ENCODE results near the gene DLGAP1. TPM values are rescaled to one million over a fixed set of nuclear protein-coding genes. Genes with fewer than 3 reads are reported as not detected.
A peak's percentile ranks its signal among the peaks of the same experiment; 100 is the strongest.
"Not testable (repeated sequence)": the region's sequence is repeated elsewhere in the genome, so short reads cannot be mapped to it uniquely, and the experiment has no call there.

Gene DLGAP1
- total and polyA plus RNA-seq, 7 experiments from 2014 or later: 0.32 to 1.0 TPM; not detected in 5

DNA sequence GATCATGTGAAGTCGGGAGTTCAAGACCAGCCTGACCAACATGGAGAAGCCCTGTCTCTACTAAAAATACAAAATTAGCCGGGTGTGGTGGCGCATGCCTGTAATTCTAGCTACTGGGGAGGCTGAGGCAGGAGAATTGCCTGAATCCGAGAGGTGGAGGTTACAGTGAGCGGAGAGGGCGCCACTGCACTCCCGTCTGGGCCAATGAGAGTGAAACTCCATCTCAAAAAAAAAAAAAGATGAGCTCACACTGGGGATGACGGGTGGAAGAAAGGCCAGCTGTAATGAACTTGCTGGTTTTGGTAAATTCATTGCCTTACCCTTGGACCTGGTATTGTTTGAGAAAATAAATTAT is 847.0 kb downstream of the DLGAP1 start:
- peaks cover 0 to 14% (median 0%) of the 10 kb centered on the region in 5 donors for H3K36me3 Mint-ChIP-seq
- H3K36me3 ChIP-seq (ENCODE audit: control insufficient read depth in 2 of 3, insufficient read depth in 3 of 3, low read length in 3 of 3); H3K27ac ChIP-seq (ENCODE audit: low read depth, low read length); H3K9me3 Mint-ChIP-seq; ATAC-seq; H3K27me3 ChIP-seq (ENCODE audit: control insufficient read depth in 2 of 2, insufficient read depth in 2 of 2, low read length in 2 of 2); H3K9me3 ChIP-seq (ENCODE audit: control insufficient read depth in 2 of 3, low read length in 3 of 3); H3K27me3 Mint-ChIP-seq; H3K4me3 Mint-ChIP-seq; H3K4me3 ChIP-seq (ENCODE audit: low read length); DNase-seq: not testable (repeated sequence)
- POLR2A ChIA-PET: interaction anchor here (3.7 kb wide), 1 partner anchor 14 kb away, joined by 55 read pairs; no protein-coding TSS in a partner anchor
- peaks cover 32 to 35% of the 10 kb centered on the region in 2 donors for H3K4me1 ChIP-seq (ENCODE audit: control insufficient read depth in 2 of 2, insufficient read depth in 2 of 2, low read length in 2 of 2)
- peaks cover 0 to 33% (median 5%) of the 10 kb centered on the region in 7 donors for H3K4me1 Mint-ChIP-seq
- CTCF ChIA-PET: interaction anchor here (1.0 to 1.2 kb wide), 3 partner anchors 23 to 319 kb away, joined by 3 to 4 read pairs (median 3); no protein-coding TSS in a partner anchor
- peak overlapping the region in 1 of 9 donors; percentile 62 for H3K27ac Mint-ChIP-seq
- intact Hi-C loops (cut with micrococcal nuclease): loop anchor here in 1 of 2 donors (10.0 kb wide), 1 partner anchor 1687 kb away; the partner anchor contains the start of gene ZBTB14

DNA sequence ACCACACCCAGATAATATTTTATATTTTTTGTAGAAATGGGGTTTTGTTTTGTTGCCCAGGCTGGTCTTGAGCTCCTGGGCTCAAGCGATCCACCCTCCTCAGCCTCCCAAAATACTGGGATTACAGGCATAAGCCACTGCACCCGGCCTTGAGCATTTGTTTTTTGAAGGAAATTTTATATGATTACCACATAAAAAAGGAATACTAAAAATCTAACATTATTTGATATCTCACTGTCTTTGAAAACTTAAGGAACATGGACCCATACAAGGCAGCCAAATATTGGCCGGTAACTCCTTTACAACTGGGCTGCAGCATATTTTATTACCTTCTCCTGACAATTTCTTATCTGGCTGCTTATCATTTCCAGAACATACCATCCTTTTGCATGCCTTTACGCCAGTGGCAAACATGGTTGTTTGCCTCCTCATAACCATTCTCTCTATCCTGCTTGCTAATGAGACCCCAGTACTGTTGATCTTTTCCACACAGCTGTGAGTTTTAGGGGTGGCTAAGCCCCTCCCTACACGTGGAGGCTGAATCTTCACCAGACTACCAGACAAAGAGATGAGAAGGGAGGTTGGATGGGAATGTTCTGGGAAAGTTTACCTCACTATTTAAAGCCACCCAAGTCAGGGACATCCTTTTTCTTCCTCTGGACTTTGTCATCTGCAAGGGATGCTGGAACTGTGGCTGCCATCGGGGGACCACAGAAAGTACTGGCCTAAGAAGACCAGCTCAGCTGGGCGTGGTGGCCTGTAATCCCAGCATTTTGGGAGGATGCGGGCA is 847.6 kb downstream of the DLGAP1 start:
- peaks cover 0 to 33% (median 5%) of the 10 kb centered on the region in 7 donors for H3K4me1 Mint-ChIP-seq
- DNase-seq: no peak
- peaks cover 0 to 14% (median 0%) of the 10 kb centered on the region in 5 donors for H3K36me3 Mint-ChIP-seq
- H3K36me3 ChIP-seq (ENCODE audit: control insufficient read depth in 2 of 3, insufficient read depth in 3 of 3, low read length in 3 of 3): no peaks in the 10 kb centered on the region
- ChIA-PET POLR2A (interaction anchor here (1.3 to 3.7 kb wide), 2 partner anchors 14 to 348 kb away, joined by 3 to 55 read pairs; no protein-coding TSS in a partner anchor), CTCF (interaction anchor here (1.0 to 1.2 kb wide), 2 partner anchors 22 to 318 kb away, joined by 3 to 4 read pairs; no protein-coding TSS in a partner anchor)
- H3K27ac Mint-ChIP-seq: peak overlapping the region in 1 of 9 donors; percentile 62
- H3K27me3 Mint-ChIP-seq: no peaks in the 10 kb centered on the region
- H3K9me3 Mint-ChIP-seq: peaks cover 0 to 2% (median 0%) of the 10 kb centered on the region in 11 donors
- no peaks in the 10 kb centered on the region for H3K27me3 ChIP-seq (ENCODE audit: control insufficient read depth in 2 of 2, insufficient read depth in 2 of 2, low read length in 2 of 2)
- H3K4me3 ChIP-seq (ENCODE audit: low read length): no peak overlapping the region
- H3K4me3 Mint-ChIP-seq: peak overlapping the region in 8 of 10 donors; percentile 11 to 52 (median 25)
- H3K4me1 ChIP-seq (ENCODE audit: control insufficient read depth in 2 of 2, insufficient read depth in 2 of 2, low read length in 2 of 2): peaks cover 32 to 38% of the 10 kb centered on the region in 2 donors
- no peaks in the 10 kb centered on the region for H3K9me3 ChIP-seq (ENCODE audit: control insufficient read depth in 2 of 3, low read length in 3 of 3)
- no peak overlapping the region for H3K27ac ChIP-seq (ENCODE audit: low read depth, low read length)
- ATAC-seq: no peak
- intact Hi-C loops (cut with micrococcal nuclease): loop anchor here in 1 of 2 donors (10.0 kb wide), 1 partner anchor 1687 kb away; the partner anchor contains the start of gene ZBTB14

DNA sequence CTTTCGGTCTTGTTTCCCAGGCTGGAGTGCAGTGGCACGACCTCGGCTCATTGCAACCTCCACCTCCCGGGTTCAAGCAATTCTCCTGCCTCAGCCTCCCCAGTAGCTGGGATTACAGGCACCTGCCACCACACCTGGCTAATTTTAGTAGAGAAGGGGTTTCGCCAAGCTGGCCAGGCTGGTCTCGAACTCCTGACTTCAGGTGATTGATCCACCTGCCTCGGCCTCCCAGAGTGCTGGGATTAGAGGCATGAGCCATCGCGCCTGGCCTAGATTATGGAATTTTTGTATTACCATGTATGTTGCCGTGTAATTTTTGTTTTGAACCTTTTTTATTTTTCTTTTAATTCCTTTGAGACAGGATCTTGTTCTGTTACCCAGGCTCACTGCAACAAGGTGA is 848.2 kb downstream of the DLGAP1 start:
- Mint-ChIP-seq H3K4me3 (peak overlapping the region in 5 of 10 donors; percentile 11 to 29 (median 26)), H3K27ac (peak overlapping the region in 1 of 9 donors; percentile 75), H3K36me3 (peaks cover 0 to 16% (median 0%) of the 10 kb centered on the region in 5 donors), H3K4me1 (peaks cover 0 to 33% (median 8%) of the 10 kb centered on the region in 7 donors)
- H3K4me1 ChIP-seq (ENCODE audit: control insufficient read depth in 2 of 2, insufficient read depth in 2 of 2, low read length in 2 of 2): peaks cover 32 to 38% of the 10 kb centered on the region in 2 donors
- CTCF ChIA-PET: interaction anchor here (2.0 to 2.4 kb wide), 2 partner anchors 12 to 59 kb away, joined by 11 to 15 read pairs; no protein-coding TSS in a partner anchor
- not testable (repeated sequence) for H3K4me3 ChIP-seq (ENCODE audit: low read length); DNase-seq; H3K9me3 Mint-ChIP-seq; H3K27me3 ChIP-seq (ENCODE audit: control insufficient read depth in 2 of 2, insufficient read depth in 2 of 2, low read length in 2 of 2); H3K36me3 ChIP-seq (ENCODE audit: control insufficient read depth in 2 of 3, insufficient read depth in 3 of 3, low read length in 3 of 3); H3K27me3 Mint-ChIP-seq; ATAC-seq; H3K9me3 ChIP-seq (ENCODE audit: control insufficient read depth in 2 of 3, low read length in 3 of 3)
- intact Hi-C loops (cut with micrococcal nuclease): loop anchor here in 1 of 2 donors (1.0 to 10.0 kb wide), 2 partner anchors 17 to 1688 kb away; partner anchors contain the start of gene ZBTB14
- peak overlapping the region; percentile 24 for H3K27ac ChIP-seq (ENCODE audit: low read depth, low read length)
- POLR2A ChIA-PET: interaction anchor here (1.3 to 3.7 kb wide), 3 partner anchors 13 to 359 kb away, joined by 3 to 55 read pairs (median 10); partner anchors contain the start of gene MYL12A

DNA sequence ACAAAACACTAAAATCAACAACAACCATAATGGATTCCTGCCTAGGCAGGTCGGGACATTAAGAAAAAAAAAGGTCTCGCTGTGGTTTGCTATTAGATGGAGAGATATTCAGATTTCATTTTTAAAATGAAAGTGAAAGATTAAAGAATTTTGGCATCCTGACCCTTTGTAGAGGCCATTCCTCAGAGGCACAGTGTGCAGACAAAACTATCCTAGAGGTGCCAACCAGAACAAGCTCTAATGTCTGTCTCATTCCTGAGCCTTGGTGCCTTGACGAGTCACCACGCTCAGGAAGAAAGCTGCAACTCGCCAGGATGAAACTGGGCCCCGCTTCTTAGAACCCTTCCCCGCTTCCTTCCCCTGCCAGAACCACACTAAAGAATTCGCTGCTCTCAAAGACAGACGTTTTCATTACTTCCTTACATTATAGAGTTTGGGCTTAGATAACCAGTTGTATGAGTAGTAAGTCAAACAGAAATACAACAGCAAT is 849.1 kb downstream of the DLGAP1 start:
- peaks cover 0 to 2% (median 0%) of the 10 kb centered on the region in 11 donors for H3K9me3 Mint-ChIP-seq
- peaks cover 32 to 38% of the 10 kb centered on the region in 2 donors for H3K4me1 ChIP-seq (ENCODE audit: control insufficient read depth in 2 of 2, insufficient read depth in 2 of 2, low read length in 2 of 2)
- no peak overlapping the region for H3K27ac Mint-ChIP-seq
- DNase-seq (peak in 7 of 9 donors; percentile 22 to 62 (median 57)), ATAC-seq (peak; percentile 56)
- H3K4me3 ChIP-seq (ENCODE audit: low read length): peak overlapping the region; percentile 43
- H3K36me3 ChIP-seq (ENCODE audit: control insufficient read depth in 2 of 3, insufficient read depth in 3 of 3, low read length in 3 of 3): no peaks in the 10 kb centered on the region
- H3K27me3 ChIP-seq (ENCODE audit: control insufficient read depth in 2 of 2, insufficient read depth in 2 of 2, low read length in 2 of 2): no peaks in the 10 kb centered on the region
- ChIA-PET POLR2A (interaction anchor here (1.1 to 3.7 kb wide), 5 partner anchors 10 to 358 kb away, joined by 3 to 55 read pairs (median 8); partner anchors contain the start of genes MYL12A and MYL12B), CTCF (interaction anchor here (1.6 to 2.4 kb wide), 3 partner anchors 12 to 60 kb away, joined by 3 to 15 read pairs (median 11); no protein-coding TSS in a partner anchor)
- no peaks in the 10 kb centered on the region for H3K27me3 Mint-ChIP-seq
- H3K36me3 Mint-ChIP-seq: peaks cover 0 to 16% (median 0%) of the 10 kb centered on the region in 5 donors
- no peaks in the 10 kb centered on the region for H3K9me3 ChIP-seq (ENCODE audit: control insufficient read depth in 2 of 3, low read length in 3 of 3)
- no peak overlapping the region for H3K4me3 Mint-ChIP-seq
- peaks cover 0 to 27% (median 7%) of the 10 kb centered on the region in 7 donors for H3K4me1 Mint-ChIP-seq
- intact Hi-C loops (cut with micrococcal nuclease): loop anchor here in 1 of 2 donors (1.0 to 10.0 kb wide), 2 partner anchors 18 to 1689 kb away; partner anchors contain the start of gene ZBTB14
- peak overlapping the region; percentile 52 for H3K27ac ChIP-seq (ENCODE audit: low read depth, low read length)

DNA sequence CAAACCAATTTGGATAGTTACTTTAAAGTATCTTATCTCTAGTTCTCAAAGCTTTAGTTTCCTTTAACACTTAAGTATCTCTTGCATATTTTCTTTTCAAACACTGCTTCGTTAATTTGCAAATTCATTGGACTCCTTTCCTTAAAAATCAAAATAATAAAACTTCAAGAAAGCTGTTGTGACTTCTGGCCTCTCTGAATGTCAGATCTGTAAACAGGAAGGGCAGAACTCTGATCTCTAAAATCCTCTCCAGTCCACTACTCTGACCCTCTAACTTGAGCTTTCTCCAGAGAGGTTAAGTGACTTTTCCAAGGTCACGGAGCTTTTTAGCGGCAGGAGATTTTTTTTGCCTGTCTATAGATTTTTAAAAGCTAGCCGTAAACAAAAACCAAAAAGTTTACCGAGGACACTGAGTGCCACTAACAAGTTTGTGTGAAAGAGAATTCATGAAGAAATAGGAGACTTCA is 849.6 kb downstream of the DLGAP1 start:
- peak overlapping the region; percentile 52 for H3K27ac ChIP-seq (ENCODE audit: low read depth, low read length)
- Mint-ChIP-seq H3K27me3 (no peaks in the 10 kb centered on the region), H3K27ac (no peak overlapping the region), H3K9me3 (peaks cover 0 to 2% (median 0%) of the 10 kb centered on the region in 11 donors), H3K4me3 (no peak overlapping the region), H3K36me3 (peaks cover 0 to 16% (median 0%) of the 10 kb centered on the region in 5 donors), H3K4me1 (peaks cover 0 to 27% (median 7%) of the 10 kb centered on the region in 7 donors)
- DNase-seq (no peak), ATAC-seq (no peak)
- H3K36me3 ChIP-seq (ENCODE audit: control insufficient read depth in 2 of 3, insufficient read depth in 3 of 3, low read length in 3 of 3): no peaks in the 10 kb centered on the region
- peak overlapping the region; percentile 43 for H3K4me3 ChIP-seq (ENCODE audit: low read length)
- no peaks in the 10 kb centered on the region for H3K9me3 ChIP-seq (ENCODE audit: control insufficient read depth in 2 of 3, low read length in 3 of 3)
- intact Hi-C loops (cut with micrococcal nuclease): loop anchor here in 1 of 2 donors (10.0 kb wide), 1 partner anchor 1689 kb away; the partner anchor contains the start of gene ZBTB14
- H3K27me3 ChIP-seq (ENCODE audit: control insufficient read depth in 2 of 2, insufficient read depth in 2 of 2, low read length in 2 of 2): no peaks in the 10 kb centered on the region
- H3K4me1 ChIP-seq (ENCODE audit: control insufficient read depth in 2 of 2, insufficient read depth in 2 of 2, low read length in 2 of 2): peaks cover 32 to 38% of the 10 kb centered on the region in 2 donors
- ChIA-PET CTCF (interaction anchor here (1.6 to 2.4 kb wide), 3 partner anchors 11 to 60 kb away, joined by 3 to 15 read pairs (median 11); no protein-coding TSS in a partner anchor), POLR2A (interaction anchor here (0.8 to 3.7 kb wide), 6 partner anchors 9 to 358 kb away, joined by 3 to 55 read pairs (median 8); partner anchors contain the start of genes MYL12A and MYL12B)

Data from naive thymus-derived CD4-positive, alpha-beta T cell (primary cell).